Trophoblast cell (in vitro differentiated cells and primary cell): ENCODE data around the gene THAP7.

Source experiments
- DNase-seq, 2 donors: peaks; one replicate each; pipeline ENCODE4 v3.0.0-alpha.2; 2016
- H2AFZ ChIP-seq: 2 replicates; pipeline ENCODE4 v1.6.1; 2013; ENCODE audit warnings: low read length, moderate library complexity, mild to moderate bottlenecking; ENCODE audit not compliant: insufficient read depth, poor library complexity
- H2AK5ac ChIP-seq: 2 replicates; pipeline ENCODE4 v1.6.1; 2013; ENCODE audit warnings: mild to moderate bottlenecking, low read length
- H2BK120ac ChIP-seq: 2 replicates; pipeline ENCODE4 v1.6.1; 2013; ENCODE audit warnings: low read length, mild to moderate bottlenecking, moderate library complexity; ENCODE audit not compliant: insufficient read depth, poor library complexity
- H2BK12ac ChIP-seq: 2 replicates; pipeline ENCODE4 v1.6.1; 2013; ENCODE audit warnings: mild to moderate bottlenecking, low read length, moderate library complexity
- H2BK5ac ChIP-seq: 2 replicates; pipeline ENCODE4 v1.6.1; 2013; ENCODE audit warnings: low read length, low read depth, moderate library complexity, mild to moderate bottlenecking; ENCODE audit not compliant: poor library complexity
- H3K14ac ChIP-seq: 2 replicates; pipeline ENCODE4 v1.6.1; 2013; ENCODE audit warnings: mild to moderate bottlenecking, low read length
- H3K18ac ChIP-seq: 2 replicates; pipeline ENCODE4 v1.6.1; 2013; ENCODE audit warnings: mild to moderate bottlenecking, low read length
- H3K23ac ChIP-seq: 2 replicates; pipeline ENCODE4 v1.6.1; 2013; ENCODE audit warnings: low read length
- H3K27ac ChIP-seq: 2 replicates; pipeline ENCODE4 v1.5.1; 2013; ENCODE audit warnings: low read depth, mild to moderate bottlenecking, inconsistent platforms, low read length, moderate library complexity
- H3K27me3 ChIP-seq: 2 replicates; pipeline ENCODE4 v1.6.1; 2013; ENCODE audit warnings: inconsistent platforms, mild to moderate bottlenecking, low read length, moderate library complexity; ENCODE audit not compliant: insufficient read depth
- H3K36me3 ChIP-seq, 2 experiments: 1 replicate in 1 of 2; 2 replicates in 1 of 2; pipeline ENCODE4 v1.6.1; 2013; ENCODE audit warnings: low read length in 2 of 2, mild to moderate bottlenecking in 2 of 2, moderate library complexity in 1 of 2; ENCODE audit not compliant: insufficient read depth in 2 of 2, control insufficient read depth in 1 of 2
- H3K4ac ChIP-seq: 2 replicates; pipeline ENCODE4 v1.6.1; 2013; ENCODE audit warnings: low read depth, mild to moderate bottlenecking, low read length, moderate library complexity
- H3K4me1 ChIP-seq, 2 experiments: 1 replicate in 1 of 2; 2 replicates in 1 of 2; pipeline ENCODE4 v1.6.1; 2013; ENCODE audit warnings: low read length in 2 of 2, mild to moderate bottlenecking in 2 of 2, moderate library complexity in 1 of 2; ENCODE audit not compliant: insufficient read depth in 2 of 2, control insufficient read depth in 1 of 2
- H3K4me2 ChIP-seq: 2 replicates; pipeline ENCODE4 v1.6.1; 2013; ENCODE audit warnings: inconsistent platforms, mild to moderate bottlenecking, low read length, moderate library complexity
- H3K4me3 ChIP-seq: 2 replicates; pipeline ENCODE4 v1.5.1; 2013; ENCODE audit warnings: mild to moderate bottlenecking, low read depth, low read length, inconsistent platforms
- H3K79me1 ChIP-seq: one replicate; pipeline ENCODE4 v1.6.1; 2013; ENCODE audit warnings: low read length
- H3K79me2 ChIP-seq: 2 replicates; pipeline ENCODE4 v1.6.1; 2013; ENCODE audit warnings: low read length, mild to moderate bottlenecking; ENCODE audit not compliant: control insufficient read depth, insufficient read depth, poor library complexity
- H3K9ac ChIP-seq: 2 replicates; pipeline ENCODE4 v1.6.1; 2013; ENCODE audit warnings: mild to moderate bottlenecking, low read length
- H3K9me3 ChIP-seq: 2 replicates; pipeline ENCODE4 v1.6.1; 2013; ENCODE audit warnings: low read depth, mild to moderate bottlenecking, control low read depth, inconsistent platforms, low read length; ENCODE audit not compliant: insufficient read depth
- H4K12ac ChIP-seq: 2 replicates; pipeline ENCODE4 v1.6.1; 2013; ENCODE audit warnings: low read depth, mild to moderate bottlenecking, low read length, moderate library complexity
- H4K8ac ChIP-seq: 2 replicates; pipeline ENCODE4 v1.6.1; 2013; ENCODE audit warnings: low read depth, mild to moderate bottlenecking, low read length, moderate library complexity
- H4K91ac ChIP-seq: one replicate; pipeline ENCODE4 v1.6.1; 2013; ENCODE audit warnings: low read depth, mild to moderate bottlenecking, low read length, moderate library complexity
- WGBS: extraction: QIAGEN DNeasy Blood & Tissue Kit; methylation state at CpG from one replicate; pipeline ENCODE4 v1.1.7; 2013; ENCODE audit warnings: missing lambda C conversion rate; ENCODE audit not compliant: insufficient read length, insufficient coverage; ENCODE audit errors: extremely low coverage; 5-methylcytosine and 5-hydroxymethylcytosine counted together

The THAP7 gene

DNA sequence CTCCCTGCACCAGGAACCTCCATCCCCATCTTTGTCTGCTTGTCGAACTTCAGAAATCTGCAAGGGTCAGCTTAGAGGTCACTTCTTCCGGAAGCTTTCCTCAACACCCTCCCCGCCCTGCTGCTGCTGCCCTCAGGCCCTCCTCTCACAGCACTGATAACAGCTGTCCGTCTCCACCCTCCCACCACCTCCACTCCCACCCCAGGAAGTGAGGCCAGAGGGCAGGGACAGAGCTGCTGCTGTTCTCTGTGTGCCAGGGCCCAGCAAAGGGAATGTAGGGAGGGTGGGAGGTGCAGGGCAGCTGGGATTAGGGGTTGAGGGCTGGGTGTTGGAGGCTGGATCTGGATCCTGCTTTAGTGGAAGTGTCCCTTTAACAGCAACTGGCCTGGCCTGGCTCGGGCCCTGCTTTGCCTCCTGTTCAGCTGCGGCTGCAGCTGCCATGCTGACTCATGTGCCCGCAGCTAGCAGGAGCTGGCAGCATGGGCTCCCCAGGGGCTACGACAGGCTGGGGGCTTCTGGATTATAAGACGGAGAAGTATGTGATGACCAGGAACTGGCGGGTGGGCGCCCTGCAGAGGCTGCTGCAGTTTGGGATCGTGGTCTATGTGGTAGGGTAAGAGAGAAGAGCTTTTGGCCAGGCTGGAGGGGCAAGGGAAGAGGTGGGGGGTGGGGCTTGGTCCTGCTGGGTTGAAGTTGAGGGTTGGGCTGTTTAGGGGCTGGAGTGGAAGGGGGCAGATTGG lies 13.0 kb upstream of the THAP7 start, which contains the start of gene P2RX6:
P2RX6 (plus strand) TSS at position 440 of the 740 bp plus-strand sequence; CDS start at position 450, 10 bp downstream.
- WGBS, result no CpG with 5 or more reads among the region's 12 CpGs
- Histone ChIP-seq H2BK5ac (peak within 1 kb of the TSS; percentile 17), H3K4ac (no peak within 1 kb of the TSS), H2AFZ (peak within 1 kb of the TSS; percentile 7), H3K79me2 (no peaks in the 10 kb centered on the region), H3K4me3 (peak within 1 kb of the TSS; percentile 48), H4K8ac (peak within 1 kb of the TSS; percentile 25), H2AK5ac (no peak within 1 kb of the TSS), H3K9ac (no peak within 1 kb of the TSS), H4K91ac (peak within 1 kb of the TSS; percentile 49), H3K14ac (peak within 1 kb of the TSS; percentile 23), H3K36me3 (no peaks in the 10 kb centered on the region), H2BK12ac (peak within 1 kb of the TSS; percentile 20), H3K4me1 (peaks cover 15 to 18% of the 10 kb centered on the region in 2 experiments), H4K12ac (no peak within 1 kb of the TSS), H3K27ac (peak within 1 kb of the TSS; percentile 44), H3K79me1 (peaks cover 3% of the 10 kb centered on the region), H3K9me3 (no peaks in the 10 kb centered on the region), H2BK120ac (peak within 1 kb of the TSS; percentile 36), H3K4me2 (peak within 1 kb of the TSS; percentile 79), H3K18ac (peak within 1 kb of the TSS; percentile 12), H3K23ac (no peak within 1 kb of the TSS), H3K27me3 (no peaks in the 10 kb centered on the region)
- peak; percentile 75 to 89 for DNase-seq

DNA sequence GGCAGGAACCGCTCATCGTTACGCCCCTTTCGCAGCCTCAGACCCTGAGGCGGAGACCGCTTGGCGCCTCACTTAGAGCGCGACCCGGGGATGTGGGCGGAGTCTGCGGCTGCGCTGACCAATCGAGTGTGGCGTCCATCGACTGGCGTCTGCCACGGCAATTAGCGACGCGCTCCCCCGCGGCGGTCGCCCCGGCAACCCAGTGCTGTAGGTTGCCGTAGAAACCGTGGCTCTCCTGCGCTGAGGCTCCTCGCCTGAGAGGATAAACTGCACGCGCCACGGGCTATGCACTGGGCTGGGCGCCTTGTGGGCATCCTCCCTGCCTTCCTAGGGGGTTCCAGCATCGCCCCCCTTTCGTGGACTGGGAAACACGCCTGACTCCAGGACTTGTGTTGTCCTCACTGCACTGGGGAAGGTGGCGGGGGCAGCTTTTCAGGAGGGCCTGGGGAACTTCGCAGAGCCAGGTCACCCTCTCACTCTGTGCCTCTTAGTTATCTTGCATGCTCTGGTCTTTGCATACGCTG lies 12.3 kb upstream of the THAP7 start:
- H3K4me3 ChIP-seq, result peak overlapping the region; percentile 48
- H3K4ac ChIP-seq, result no peak overlapping the region
- H3K79me1 ChIP-seq, result peaks cover 3% of the 10 kb centered on the region
- no peak overlapping the region for H3K9ac ChIP-seq
- no peak overlapping the region for H3K23ac ChIP-seq
- peak overlapping the region; percentile 43 for H3K27ac ChIP-seq
- no peak overlapping the region for H4K91ac ChIP-seq
- peak overlapping the region; percentile 7 for H2AFZ ChIP-seq
- H3K14ac ChIP-seq, result no peak overlapping the region
- H4K8ac ChIP-seq, result no peak overlapping the region
- no CpG with 5 or more reads among the region's 40 CpGs for WGBS
- H3K27me3 ChIP-seq, result no peaks in the 10 kb centered on the region
- H3K79me2 ChIP-seq, result no peaks in the 10 kb centered on the region
- peak overlapping the region; percentile 79 for H3K4me2 ChIP-seq
- H3K36me3 ChIP-seq, result no peaks in the 10 kb centered on the region
- no peak overlapping the region for H2BK12ac ChIP-seq
- H2BK120ac ChIP-seq, result no peak overlapping the region
- DNase-seq, result peak; percentile 98 to 99
- H3K9me3 ChIP-seq, result no peaks in the 10 kb centered on the region
- H3K4me1 ChIP-seq, result peaks cover 15 to 18% of the 10 kb centered on the region in 2 experiments
- H2AK5ac ChIP-seq, result no peak overlapping the region
- no peak overlapping the region for H2BK5ac ChIP-seq
- H3K18ac ChIP-seq, result no peak overlapping the region
- no peak overlapping the region for H4K12ac ChIP-seq

- no peak overlapping the region for H3K4ac ChIP-seq
- H3K79me2 ChIP-seq, result no peaks in the 10 kb centered on the region
- H4K8ac ChIP-seq, result peak overlapping the region; percentile 25
- no peak overlapping the region for H2AK5ac ChIP-seq
- peaks cover 3% of the 10 kb centered on the region for H3K79me1 ChIP-seq
- no peak overlapping the region for H4K12ac ChIP-seq
- peak overlapping the region; percentile 7 for H2AFZ ChIP-seq
- peak overlapping the region; percentile 44 for H3K27ac ChIP-seq
- peak in 1 of 2 donors; percentile 26 for DNase-seq
- WGBS, result no CpG with 5 or more reads among the region's 24 CpGs
- peak overlapping the region; percentile 42 for H2BK5ac ChIP-seq
- peak overlapping the region; percentile 36 for H2BK120ac ChIP-seq
- H2BK12ac ChIP-seq, result peak overlapping the region; percentile 23
- peak overlapping the region; percentile 48 for H3K4me3 ChIP-seq
- peak overlapping the region; percentile 79 for H3K4me2 ChIP-seq
- no peaks in the 10 kb centered on the region for H3K27me3 ChIP-seq
- H3K23ac ChIP-seq, result no peak overlapping the region
- peak overlapping the region; percentile 12 for H3K18ac ChIP-seq
- no peaks in the 10 kb centered on the region for H3K9me3 ChIP-seq
- no peak overlapping the region for H3K9ac ChIP-seq
- H3K4me1 ChIP-seq, result peaks cover 15 to 18% of the 10 kb centered on the region in 2 experiments
- peak overlapping the region; percentile 49 for H4K91ac ChIP-seq
- no peak overlapping the region for H3K14ac ChIP-seq
- H3K36me3 ChIP-seq, result no peaks in the 10 kb centered on the region
Observed at GRCh38 chr22:21013657-21014201, 11.8 kb upstream of the THAP7 start.

DNA sequence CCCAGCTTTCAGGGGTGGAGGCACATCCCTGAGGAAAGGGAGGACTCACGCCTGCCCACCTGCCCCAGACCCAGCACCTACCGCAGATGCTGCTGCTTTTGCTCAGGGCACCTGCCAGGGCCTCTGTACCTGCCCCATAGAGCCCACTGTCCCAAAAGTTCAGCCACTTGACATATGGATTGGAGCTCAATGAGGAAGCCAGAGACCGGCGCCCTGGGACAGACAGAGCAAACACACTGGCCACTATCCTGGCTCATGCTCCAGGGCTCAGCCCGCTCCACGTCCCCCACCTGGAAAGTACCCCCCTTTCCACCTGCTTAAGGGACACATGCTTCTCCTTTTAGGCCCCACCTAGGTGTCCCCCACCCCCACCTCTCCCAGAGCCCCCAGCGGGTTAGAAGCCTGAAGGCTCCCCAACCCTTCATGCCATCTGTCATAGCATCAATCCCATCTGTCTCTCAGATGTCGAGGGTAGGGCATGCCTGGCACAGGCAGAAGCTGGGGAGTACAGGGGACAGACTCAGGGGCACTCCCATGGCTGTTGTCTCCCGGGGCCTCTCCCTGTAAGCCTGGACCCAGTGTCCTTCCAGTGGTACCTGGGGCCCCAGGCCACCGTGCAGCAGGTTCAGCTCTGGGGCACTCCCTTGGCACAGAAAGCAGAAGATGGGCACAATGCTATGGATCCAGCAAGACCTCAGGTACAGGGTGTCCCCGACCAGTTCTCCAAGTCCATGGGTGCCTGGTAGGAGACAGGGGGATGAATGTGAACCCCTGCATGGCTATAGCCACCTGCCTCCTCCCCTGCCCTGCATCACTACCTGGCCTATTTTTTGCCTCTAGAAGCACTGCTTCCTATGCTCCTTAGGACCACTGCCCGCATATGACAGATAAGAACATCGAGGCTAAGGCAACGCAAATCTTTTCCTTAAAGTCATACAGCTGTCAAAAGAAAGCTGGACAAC lies 10.8 kb upstream of the THAP7 start:
- no peak overlapping the region for H4K12ac ChIP-seq
- H3K4me2 ChIP-seq, result no peak overlapping the region
- no peak overlapping the region for H3K14ac ChIP-seq
- no peaks in the 10 kb centered on the region for H3K36me3 ChIP-seq
- WGBS, result no CpG with 5 or more reads among the region's 14 CpGs
- no peak overlapping the region for H3K23ac ChIP-seq
- H3K18ac ChIP-seq, result no peak overlapping the region
- peaks cover 3% of the 10 kb centered on the region for H3K79me1 ChIP-seq
- H3K9me3 ChIP-seq, result no peaks in the 10 kb centered on the region
- no peak overlapping the region for H2BK120ac ChIP-seq
- no peaks in the 10 kb centered on the region for H3K79me2 ChIP-seq
- no peak overlapping the region for H4K91ac ChIP-seq
- DNase-seq, result no peak
- H2AFZ ChIP-seq, result no peak overlapping the region
- no peak overlapping the region for H2BK5ac ChIP-seq
- no peak overlapping the region for H3K4me3 ChIP-seq
- no peaks in the 10 kb centered on the region for H3K27me3 ChIP-seq
- peaks cover 15 to 18% of the 10 kb centered on the region in 2 experiments for H3K4me1 ChIP-seq
- H3K27ac ChIP-seq, result no peak overlapping the region
- no peak overlapping the region for H4K8ac ChIP-seq
- no peak overlapping the region for H3K4ac ChIP-seq
- no peak overlapping the region for H2BK12ac ChIP-seq
- H2AK5ac ChIP-seq, result no peak overlapping the region
- no peak overlapping the region for H3K9ac ChIP-seq
